Dermis blood vessel endothelial cell (primary cell): Measurements from ENCODE around the gene DCAF10. TPM values are rescaled to one million over a fixed set of nuclear protein-coding genes. Genes with fewer than 3 reads are reported as not detected.
"Not testable (repeated sequence)": the region's sequence is repeated elsewhere in the genome, so short reads cannot be mapped to it uniquely, and the experiment has no call there.

Source experiments
- DNase-seq: peaks from one replicate; pipeline ENCODE4 v3.0.0; 2010
- total RNA-seq: library from RNA; depleted of rRNA; stranded (reverse); fragments of >200 nt; gene quantifications from 2 replicates; pipeline ENCODE4 v1.2.3, GENCODE V29; 2014

DCAF10 gene
- total RNA-seq = 22.8 and 51.7 TPM in 2 replicates

GRCh38 chr9:37800631-37801286, at the start of gene DCAF10:
Gene DCAF10, plus strand, starts transcription at chr9:37800797. Its CDS starts 70 bp downstream, at chr9:37800867.
- DNase-seq = peak; percentile 92

- no peak for DNase-seq
Measured at GRCh38 chr9:37751186-37751585, 49.4 kb upstream of the DCAF10 start.

GRCh38 chr9:37751704-37752103, 48.9 kb upstream of the DCAF10 start:
- not testable (repeated sequence) for DNase-seq

- DNase-seq = not testable (repeated sequence)
Measured at GRCh38 chr9:37752112-37752511, 48.5 kb upstream of the DCAF10 start.

- no peak for DNase-seq
Measured at GRCh38 chr9:37752642-37753488, 47.7 kb upstream of the DCAF10 start.

- peak; percentile 78 for DNase-seq
Measured at GRCh38 chr9:37753489-37754190, 47.0 kb upstream of the DCAF10 start, which contains the start of gene TRMT10B. Gene TRMT10B, plus strand, starts transcription at chr9:37753805. Its CDS starts 8,127 bp downstream, at chr9:37761932.

GRCh38 chr9:37758747-37759146, 41.9 kb upstream of the DCAF10 start:
- DNase-seq = no peak

- DNase-seq = no peak
Measured at GRCh38 chr9:37760416-37761161, 40.0 kb upstream of the DCAF10 start.

- peak; percentile 4 for DNase-seq
Measured at GRCh38 chr9:37761511-37761910, 39.1 kb upstream of the DCAF10 start.

GRCh38 chr9:37765263-37765662, 35.3 kb upstream of the DCAF10 start:
- not testable (repeated sequence) for DNase-seq

GRCh38 chr9:37769306-37769705, 31.3 kb upstream of the DCAF10 start:
- no peak for DNase-seq

- no peak for DNase-seq
Measured at GRCh38 chr9:37769995-37770394, 30.6 kb upstream of the DCAF10 start.

GRCh38 chr9:37775216-37775919, 25.2 kb upstream of the DCAF10 start:
- DNase-seq = no peak

- no peak for DNase-seq
Measured at GRCh38 chr9:37776328-37776727, 24.3 kb upstream of the DCAF10 start.

GRCh38 chr9:37778534-37778933, 22.1 kb upstream of the DCAF10 start:
- no peak for DNase-seq

- DNase-seq = peak; percentile 46
Measured at GRCh38 chr9:37784291-37784615, 16.3 kb upstream of the DCAF10 start.

GRCh38 chr9:37784616-37785483, 15.7 kb upstream of the DCAF10 start, which contains the start of gene EXOSC3:
Gene EXOSC3, minus strand, starts transcription at chr9:37785064. Its CDS starts 20 bp downstream, at chr9:37785044.
- peak; percentile 93 for DNase-seq

GRCh38 chr9:37787059-37787458, 13.5 kb upstream of the DCAF10 start:
- no peak for DNase-seq

GRCh38 chr9:37788332-37788731, 12.3 kb upstream of the DCAF10 start:
- DNase-seq = no peak

GRCh38 chr9:37790096-37790495, 10.5 kb upstream of the DCAF10 start:
- no peak for DNase-seq

GRCh38 chr9:37792122-37792521, 8.5 kb upstream of the DCAF10 start:
- DNase-seq = no peak
